Adrenal gland (tissue), 5 donors: ENCODE measurements around the gene CNTD1.

ENCODE experiments used
- CTCF ChIP-seq, 6 experiments: fragments of 450-650 bp in 4 of 6; fragments of 200-600 bp in 2 of 6; sonication (generic) in 1 of 6; IDR thresholded peaks; 1 replicate in 5 of 6; 2 replicates in 1 of 6; pipeline versions ENCODE4 v1.5.1 to v1.8.0; 2016 to 2021; ENCODE audit warnings: antibody characterized with exemption in 6 of 6, mild to moderate bottlenecking in 2 of 6, moderate library complexity in 1 of 6
- POLR2A ChIP-seq, 2 donors: fragments of 450-650 bp; IDR thresholded peaks; one replicate each; pipeline ENCODE4 v1.6.1; 2017; ENCODE audit warnings: antibody characterized with exemption in 2 of 2, mild to moderate bottlenecking in 2 of 2, moderate library complexity in 1 of 2
- donor health status: DM: no; HTN: no; CAD: no.

GRCh38 chr17:42787266-42787665, 11.4 kb upstream of the CNTD1 start:
- TF ChIP-seq CTCF (IDR thresholded peaks at IDR 0.05): no peak
- no peak for TF ChIP-seq POLR2A (IDR thresholded peaks at IDR 0.05)
